PFSK-1 (cell line): ENCODE results near the gene KTN1.

Source experiments
- FOXP2 ChIP-seq: optimal IDR thresholded peaks from 2 replicates; pipeline ENCODE3; 2011; ENCODE audit warnings: borderline replicate concordance, control low read depth, inconsistent platforms; ENCODE audit not compliant: insufficient read depth; ENCODE audit errors: extremely low read length, extremely low read depth
- POLR2AphosphoS5 ChIP-seq: IDR thresholded peaks from 2 replicates; pipeline ENCODE4 v1.6.1; 2012; ENCODE audit warnings: low read depth, mild to moderate bottlenecking, control low read depth, low read length, moderate library complexity
- SIN3A ChIP-seq: IDR thresholded peaks from 2 replicates; pipeline ENCODE4 v1.6.1; 2012; ENCODE audit warnings: mild to moderate bottlenecking, low read length, moderate library complexity, borderline replicate concordance; ENCODE audit not compliant: insufficient read depth
- TAF1 ChIP-seq: IDR thresholded peaks from 2 replicates; pipeline ENCODE4 v1.6.1; 2012; ENCODE audit warnings: low read length, control low read depth, borderline replicate concordance; ENCODE audit not compliant: insufficient read depth
- TF ChIP-seq, protein P1 (sequence below), 2 experiments: IDR thresholded peaks; 2 replicates each; pipeline versions ENCODE4 v1.6.1 to v1.8.0; 2011 to 2012; ENCODE audit warnings: low read depth in 2 of 2, low read length in 2 of 2, control low read depth in 1 of 2, inconsistent platforms in 1 of 2, mild to moderate bottlenecking in 1 of 2, moderate library complexity in 1 of 2; ENCODE audit not compliant: insufficient read depth in 1 of 2

The KTN1 gene

DNA sequence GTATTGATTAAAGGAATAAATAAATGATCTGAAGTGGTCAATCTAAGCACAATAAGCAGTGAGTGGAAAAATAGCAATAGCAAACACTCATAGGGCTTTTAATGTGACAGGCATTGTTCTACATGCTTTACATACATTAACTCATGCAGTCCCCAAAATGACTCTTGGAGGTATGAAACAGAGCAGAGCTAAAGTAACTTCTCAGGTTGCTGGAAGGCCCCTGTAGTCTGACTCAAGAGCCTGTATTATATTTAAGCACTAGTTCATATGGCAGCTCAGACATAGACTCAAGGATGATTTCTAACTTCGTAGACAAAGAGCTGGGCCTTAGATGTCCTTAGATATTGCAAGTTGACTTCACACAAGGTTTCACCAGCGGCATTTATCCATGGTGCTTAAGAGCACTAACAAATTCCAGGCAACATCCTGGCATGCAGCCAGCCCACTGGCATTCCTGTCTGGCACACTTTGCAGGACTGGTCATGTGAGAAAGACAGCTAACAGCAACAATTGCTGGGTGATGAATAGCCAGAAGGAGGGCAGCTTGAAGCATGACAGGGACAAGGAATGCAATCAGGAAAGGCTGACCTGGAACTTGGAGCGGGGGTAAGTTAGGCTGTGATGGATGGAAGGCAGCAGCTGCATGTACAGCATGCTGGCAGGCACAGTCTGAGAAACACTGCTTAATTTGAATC, 22.9 kb upstream of the KTN1 start:
- TF ChIP-seq SIN3A = no peak
- TF ChIP-seq TAF1 = no peak
- TF ChIP-seq, protein P1, sequence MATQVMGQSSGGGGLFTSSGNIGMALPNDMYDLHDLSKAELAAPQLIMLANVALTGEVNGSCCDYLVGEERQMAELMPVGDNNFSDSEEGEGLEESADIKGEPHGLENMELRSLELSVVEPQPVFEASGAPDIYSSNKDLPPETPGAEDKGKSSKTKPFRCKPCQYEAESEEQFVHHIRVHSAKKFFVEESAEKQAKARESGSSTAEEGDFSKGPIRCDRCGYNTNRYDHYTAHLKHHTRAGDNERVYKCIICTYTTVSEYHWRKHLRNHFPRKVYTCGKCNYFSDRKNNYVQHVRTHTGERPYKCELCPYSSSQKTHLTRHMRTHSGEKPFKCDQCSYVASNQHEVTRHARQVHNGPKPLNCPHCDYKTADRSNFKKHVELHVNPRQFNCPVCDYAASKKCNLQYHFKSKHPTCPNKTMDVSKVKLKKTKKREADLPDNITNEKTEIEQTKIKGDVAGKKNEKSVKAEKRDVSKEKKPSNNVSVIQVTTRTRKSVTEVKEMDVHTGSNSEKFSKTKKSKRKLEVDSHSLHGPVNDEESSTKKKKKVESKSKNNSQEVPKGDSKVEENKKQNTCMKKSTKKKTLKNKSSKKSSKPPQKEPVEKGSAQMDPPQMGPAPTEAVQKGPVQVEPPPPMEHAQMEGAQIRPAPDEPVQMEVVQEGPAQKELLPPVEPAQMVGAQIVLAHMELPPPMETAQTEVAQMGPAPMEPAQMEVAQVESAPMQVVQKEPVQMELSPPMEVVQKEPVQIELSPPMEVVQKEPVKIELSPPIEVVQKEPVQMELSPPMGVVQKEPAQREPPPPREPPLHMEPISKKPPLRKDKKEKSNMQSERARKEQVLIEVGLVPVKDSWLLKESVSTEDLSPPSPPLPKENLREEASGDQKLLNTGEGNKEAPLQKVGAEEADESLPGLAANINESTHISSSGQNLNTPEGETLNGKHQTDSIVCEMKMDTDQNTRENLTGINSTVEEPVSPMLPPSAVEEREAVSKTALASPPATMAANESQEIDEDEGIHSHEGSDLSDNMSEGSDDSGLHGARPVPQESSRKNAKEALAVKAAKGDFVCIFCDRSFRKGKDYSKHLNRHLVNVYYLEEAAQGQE (IDR thresholded peaks at IDR 0.05; ENCODE audit: insufficient read depth in 1 of 2, low read depth in 2 of 2, low read length in 2 of 2) = no peak
- no peak for TF ChIP-seq FOXP2
- no peak for TF ChIP-seq POLR2AphosphoS5

DNA sequence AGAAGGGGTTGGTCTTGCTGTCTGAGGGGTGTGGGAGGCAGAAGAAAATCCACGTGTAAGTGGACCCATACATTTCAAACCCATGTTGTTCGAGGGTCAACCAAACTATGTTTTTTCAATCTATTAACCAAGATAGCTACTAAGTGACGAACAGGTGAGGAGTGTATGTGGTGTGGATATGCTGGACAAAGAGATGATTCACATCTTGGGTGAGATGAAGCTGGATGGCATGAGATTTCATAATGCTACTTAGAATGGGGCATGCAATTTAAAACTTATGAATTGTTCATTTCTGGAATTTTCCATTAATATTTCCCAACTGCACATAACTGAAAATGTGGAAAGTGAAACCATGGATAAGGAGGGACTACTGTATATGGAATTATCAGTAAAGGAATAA, 17.9 kb upstream of the KTN1 start:
- TF ChIP-seq FOXP2 (no peak), POLR2AphosphoS5 (no peak), SIN3A (no peak), TAF1 (no peak)
- TF ChIP-seq, protein P1 (IDR thresholded peaks at IDR 0.05; ENCODE audit: insufficient read depth in 1 of 2, low read depth in 2 of 2, low read length in 2 of 2) = no peak

DNA sequence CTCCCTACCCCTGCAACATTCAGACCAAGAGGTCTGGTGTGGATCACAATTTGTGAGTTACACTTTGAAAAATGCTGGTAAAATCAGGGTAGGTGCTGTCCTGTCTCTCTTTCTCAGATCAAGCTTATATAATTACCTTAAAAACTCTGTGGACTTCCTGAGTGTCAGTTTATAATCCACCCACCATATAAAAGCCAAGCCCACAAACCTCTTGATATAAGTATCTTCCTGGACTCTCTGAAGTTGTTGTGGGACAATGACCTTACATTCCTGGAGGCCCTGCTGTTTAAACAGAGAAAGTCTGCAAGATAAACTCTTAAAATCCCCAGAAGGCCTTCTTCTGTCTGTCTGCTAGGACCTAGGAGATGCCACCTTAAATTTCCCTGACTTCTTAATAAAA, 11.4 kb upstream of the KTN1 start:
- TF ChIP-seq, protein P1 (IDR thresholded peaks at IDR 0.05; ENCODE audit: insufficient read depth in 1 of 2, low read depth in 2 of 2, low read length in 2 of 2) = no peak
- TF ChIP-seq FOXP2 (no peak), SIN3A (no peak)

DNA sequence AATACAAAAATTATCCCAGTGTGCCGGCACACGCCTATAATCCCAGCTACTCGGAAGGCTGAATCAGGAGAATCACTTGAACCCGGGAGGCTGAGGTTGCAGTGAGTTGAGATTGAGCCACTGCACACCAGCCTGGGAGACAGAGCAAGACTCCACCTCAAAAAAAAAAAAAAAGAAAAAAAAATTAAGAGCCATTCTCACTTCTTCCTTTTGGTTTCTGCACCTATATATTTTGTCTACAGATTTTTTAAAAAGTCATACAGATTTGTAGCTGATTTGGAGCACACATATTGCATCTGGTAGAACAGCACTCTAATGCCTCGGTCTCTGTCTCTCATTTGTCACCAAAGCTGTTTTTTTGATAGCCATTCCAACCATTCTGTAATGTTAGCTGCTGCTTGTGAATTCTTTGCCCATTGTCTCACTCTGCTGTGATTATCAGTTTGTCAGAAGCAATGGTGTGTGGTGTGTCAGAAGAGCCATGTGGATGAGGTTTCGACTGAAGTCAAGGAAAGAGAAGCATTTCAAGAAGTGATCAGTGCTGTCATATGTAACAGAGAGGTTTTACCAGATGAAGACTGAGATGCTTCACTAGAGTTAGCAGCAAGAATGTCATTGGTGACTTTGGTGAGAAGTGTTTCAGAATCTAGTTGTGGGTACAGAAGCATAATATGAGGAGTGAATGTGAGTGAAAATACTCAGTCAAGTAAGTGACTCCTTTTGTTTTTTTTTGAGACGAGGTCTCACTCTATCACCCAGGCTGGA, 8.7 kb upstream of the KTN1 start:
- TF ChIP-seq SIN3A (no peak), TAF1 (no peak), FOXP2 (no peak), POLR2AphosphoS5 (no peak)
- TF ChIP-seq, protein P1 (IDR thresholded peaks at IDR 0.05; ENCODE audit: insufficient read depth in 1 of 2, low read depth in 2 of 2, low read length in 2 of 2) = no peak
